ENCODE measurements around the gene CNTNAP5. TPM values are rescaled to one million over a fixed set of nuclear protein-coding genes. Genes with fewer than 3 reads are reported as not detected.

Gene CNTNAP5
- total RNA-seq, 1 experiment from 2014 or later, result not detected

- DNase-seq (ENCODE audit: extremely low read depth, low read depth), result no peak
Measured at GRCh38 chr2:124867247-124867646, 842.2 kb downstream of the CNTNAP5 start.

DNA sequence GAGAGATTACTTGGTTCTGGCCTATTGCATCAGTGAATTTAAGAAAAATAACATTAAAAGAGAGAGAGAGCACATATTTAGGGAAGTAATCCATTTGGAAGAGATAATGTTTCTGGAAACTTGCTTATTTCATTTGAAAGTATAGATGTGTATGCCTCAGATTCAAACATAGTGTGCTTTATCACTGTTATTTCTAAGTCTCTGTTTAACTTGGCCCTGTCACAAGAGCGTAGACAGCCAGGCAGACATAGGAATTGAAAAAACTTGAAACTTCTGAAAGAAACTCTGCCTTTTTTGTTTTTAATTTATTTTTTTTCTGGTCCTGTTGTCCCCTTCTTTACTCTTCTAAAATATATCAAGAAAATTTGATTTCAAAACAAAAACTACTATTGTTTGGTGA lies 849.1 kb downstream of the CNTNAP5 start:
- DNase-seq (ENCODE audit: extremely low read depth, low read depth), result no peak

GRCh38 chr2:124874676-124875075 lies 849.6 kb downstream of the CNTNAP5 start:
- DNase-seq (ENCODE audit: extremely low read depth, low read depth), result no peak

DNA sequence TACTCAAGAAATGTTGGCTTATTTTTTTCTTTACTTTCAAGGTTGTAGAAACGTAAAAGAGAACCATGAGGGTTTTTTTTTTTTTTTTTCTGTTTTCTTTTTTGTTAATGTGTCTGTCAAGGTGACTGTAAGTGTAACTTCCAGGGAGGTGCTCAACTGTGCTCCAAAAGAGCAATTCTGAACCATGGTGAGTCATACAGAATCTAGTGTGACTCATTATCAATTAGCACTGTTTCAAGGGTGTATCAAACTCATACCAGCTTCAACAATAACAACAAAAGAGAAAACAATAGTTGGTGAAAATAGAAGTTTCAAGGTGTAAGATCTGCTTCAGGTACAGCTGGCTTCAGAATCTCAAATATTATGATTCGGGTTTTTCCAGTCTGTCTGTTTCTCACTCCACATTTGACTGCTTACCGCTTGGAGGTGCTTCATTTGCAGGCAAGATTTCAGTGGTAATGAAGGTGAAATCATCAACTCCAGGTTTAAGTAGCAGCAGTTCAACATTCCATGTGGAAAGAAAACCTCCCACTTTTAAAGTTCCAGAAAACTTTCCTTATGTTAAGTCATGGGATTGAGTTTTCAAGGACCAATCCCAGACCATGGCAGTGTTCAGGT lies 850.6 kb downstream of the CNTNAP5 start:
- DNase-seq (ENCODE audit: extremely low read depth, low read depth), result no peak

DNA sequence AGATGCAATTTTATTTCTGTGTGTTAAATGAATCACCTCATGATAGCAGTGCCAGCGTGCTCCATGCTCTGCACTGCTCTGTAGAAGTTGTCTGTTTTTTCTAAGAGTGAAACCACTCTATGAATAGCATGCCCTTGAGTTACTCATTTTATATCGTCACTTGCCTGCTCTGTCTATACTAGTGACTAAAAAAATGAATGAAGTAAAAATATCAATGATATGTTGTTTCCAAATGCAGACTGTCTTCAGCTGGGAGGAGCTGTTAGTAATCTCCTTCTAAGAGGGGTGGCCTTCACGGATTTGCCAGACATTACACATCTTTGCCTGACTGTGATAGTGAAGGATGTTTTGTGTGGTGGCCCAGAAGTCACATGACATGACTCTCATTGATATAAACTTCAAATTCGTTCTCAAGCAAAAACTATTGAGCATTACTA lies 852.1 kb downstream of the CNTNAP5 start:
- DNase-seq (ENCODE audit: extremely low read depth, low read depth), result no peak

DNA sequence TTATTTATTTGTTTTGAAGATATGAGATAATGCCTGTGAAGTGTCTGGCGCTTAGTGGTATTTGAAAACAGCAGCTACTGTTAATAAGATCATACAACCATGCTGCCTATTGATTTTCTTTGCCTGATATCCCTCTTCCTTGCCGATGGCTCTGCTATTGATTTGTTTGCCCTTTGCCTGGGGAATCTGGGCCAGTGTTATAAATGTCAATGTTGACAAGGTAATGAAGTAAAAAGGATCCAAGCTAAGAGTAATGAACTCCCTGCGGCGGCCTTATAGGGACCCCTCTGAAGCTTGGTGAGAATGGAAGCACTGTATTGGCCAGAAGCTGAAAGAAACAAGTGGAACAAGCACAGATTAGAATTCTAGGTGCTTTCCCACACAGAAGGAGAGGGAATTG lies 854.6 kb downstream of the CNTNAP5 start:
- no peak for DNase-seq (ENCODE audit: extremely low read depth, low read depth)

DNA sequence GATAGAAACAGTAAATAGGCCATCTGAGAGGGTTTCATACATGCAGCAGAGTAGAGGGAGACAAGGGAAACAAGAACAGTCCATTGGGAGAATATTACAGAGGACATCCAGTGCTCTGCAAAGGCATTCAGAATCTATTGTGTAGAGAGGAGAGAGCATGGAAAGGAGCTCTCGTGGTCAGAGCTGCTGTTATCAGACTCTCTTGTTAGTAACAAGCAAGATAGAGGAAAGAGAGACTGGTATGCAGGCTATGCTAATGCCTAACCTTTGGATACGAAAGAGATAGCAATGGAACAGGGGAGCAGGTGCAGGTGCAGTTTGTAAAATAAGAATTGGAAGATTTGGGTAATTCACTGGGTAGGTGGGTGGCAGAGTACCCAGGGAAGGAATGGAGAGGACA lies 855.9 kb downstream of the CNTNAP5 start:
- DNase-seq (ENCODE audit: extremely low read depth, low read depth), result no peak

DNA sequence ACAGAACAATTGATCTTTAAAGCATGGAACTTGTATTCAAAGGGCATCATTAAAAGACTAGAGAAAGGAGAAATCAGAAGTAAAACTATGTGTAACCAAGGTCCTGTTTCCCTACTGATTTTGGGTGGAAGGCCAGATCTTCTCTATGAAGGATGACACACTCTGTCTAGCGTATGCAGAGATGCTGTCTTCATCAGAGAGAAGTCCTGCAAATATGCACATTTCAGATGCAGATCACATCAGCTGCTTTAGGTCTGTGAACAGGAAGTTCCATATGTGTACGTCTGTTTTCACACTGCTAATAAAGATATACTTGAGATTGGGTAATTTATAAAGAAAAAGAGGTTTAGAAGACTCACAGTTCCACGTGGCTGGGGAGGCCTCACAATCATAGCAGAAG lies 857.3 kb downstream of the CNTNAP5 start:
- DNase-seq (ENCODE audit: extremely low read depth, low read depth), result no peak

GRCh38 chr2:124883595-124883994 lies 858.5 kb downstream of the CNTNAP5 start:
- DNase-seq (ENCODE audit: extremely low read depth, low read depth), result no peak

GRCh38 chr2:124884315-124884714 lies 859.2 kb downstream of the CNTNAP5 start:
- DNase-seq (ENCODE audit: extremely low read depth, low read depth), result no peak

- no peak for DNase-seq (ENCODE audit: extremely low read depth, low read depth)
Measured at GRCh38 chr2:124886216-124886615, 861.1 kb downstream of the CNTNAP5 start.

DNA sequence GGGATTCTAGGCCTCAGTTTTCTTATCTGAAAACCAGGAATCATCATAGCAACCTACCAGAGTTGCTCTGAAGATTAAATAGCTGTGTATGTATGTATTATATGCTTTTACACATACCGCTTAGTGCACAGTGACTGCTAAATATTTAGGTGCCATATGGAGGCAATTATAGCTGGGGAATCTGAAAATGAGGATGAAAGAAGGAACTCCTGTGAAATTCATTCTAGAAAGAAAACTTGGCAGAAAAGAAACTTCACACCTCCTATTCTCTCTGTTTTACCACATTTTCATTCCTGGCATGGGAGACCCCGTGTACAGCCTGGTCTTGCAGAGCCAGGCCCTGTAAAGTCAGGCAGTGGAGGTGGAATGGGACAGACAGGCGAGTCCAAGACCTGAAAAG lies 862.4 kb downstream of the CNTNAP5 start:
- DNase-seq (ENCODE audit: extremely low read depth, low read depth), result no peak

DNA sequence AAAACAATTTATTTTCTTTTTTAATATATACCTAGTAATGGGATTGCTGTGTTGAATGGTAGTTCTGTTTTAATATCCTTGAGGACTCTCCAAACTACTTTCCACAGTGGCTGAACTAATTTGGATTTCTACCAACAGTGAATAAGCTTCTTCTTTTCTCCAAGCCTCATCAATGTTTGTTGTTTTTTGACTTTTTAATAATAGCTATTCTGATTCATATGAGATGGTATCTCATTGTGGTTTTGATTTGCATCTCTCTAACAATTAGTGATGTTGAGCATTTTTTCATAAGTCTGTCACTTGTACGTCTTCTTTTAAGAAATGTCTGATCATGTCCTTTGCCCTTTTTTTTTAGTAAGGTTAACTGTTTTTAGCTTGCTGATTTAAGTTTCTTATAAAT lies 863.3 kb downstream of the CNTNAP5 start:
- no peak for DNase-seq (ENCODE audit: extremely low read depth, low read depth)

DNA sequence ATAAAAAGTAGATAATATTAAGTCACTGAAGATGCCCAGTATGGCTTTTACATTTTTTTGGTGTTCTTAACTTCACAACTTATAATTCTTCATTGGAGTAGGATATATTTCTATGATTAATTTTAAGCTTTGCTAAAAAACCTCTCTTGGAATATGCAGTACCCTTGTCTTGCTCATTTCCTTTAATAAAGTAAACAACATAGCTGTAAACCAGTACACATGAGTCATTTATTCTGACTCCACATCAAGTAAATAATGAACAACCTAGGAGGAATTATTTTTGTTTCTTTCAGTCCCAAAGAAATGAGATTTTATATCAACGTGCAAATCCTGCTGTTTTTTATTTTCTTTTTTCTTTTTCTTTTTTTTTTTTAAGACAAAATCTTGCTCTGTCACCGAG lies 869.1 kb downstream of the CNTNAP5 start:
- DNase-seq (ENCODE audit: extremely low read depth, low read depth), result no peak

DNA sequence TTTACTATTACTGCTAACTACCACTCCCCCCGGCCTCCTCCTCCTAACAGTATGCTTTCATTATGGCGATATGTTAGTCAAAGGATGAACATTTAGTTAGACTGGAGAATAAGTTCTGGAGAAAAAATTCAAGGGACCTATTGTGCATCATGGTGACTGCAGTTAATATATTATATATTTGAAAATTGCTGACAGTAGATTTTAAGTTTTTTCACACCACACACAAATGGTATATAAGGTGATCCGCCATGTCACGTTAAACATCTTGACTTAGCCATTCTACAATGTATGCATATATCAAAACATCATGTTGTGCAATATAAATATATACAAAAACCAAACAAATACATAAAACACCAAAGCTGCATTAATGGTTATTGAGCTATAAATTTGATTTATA lies 873.7 kb downstream of the CNTNAP5 start:
- DNase-seq (ENCODE audit: extremely low read depth, low read depth), result no peak

- DNase-seq (ENCODE audit: extremely low read depth, low read depth), result no peak
Measured at GRCh38 chr2:124908411-124908810, 883.3 kb downstream of the CNTNAP5 start.

- no peak for DNase-seq (ENCODE audit: extremely low read depth, low read depth)
Measured at GRCh38 chr2:124911560-124911959, 886.5 kb downstream of the CNTNAP5 start.

- no peak for DNase-seq (ENCODE audit: extremely low read depth, low read depth)
Measured at GRCh38 chr2:124913868-124914267, 888.8 kb downstream of the CNTNAP5 start.

GRCh38 chr2:124915567-124915966 lies 890.5 kb downstream of the CNTNAP5 start:
- no peak for DNase-seq (ENCODE audit: extremely low read depth, low read depth)

- DNase-seq (ENCODE audit: extremely low read depth, low read depth), result no peak
Measured at GRCh38 chr2:124919296-124919695, 894.2 kb downstream of the CNTNAP5 start.

DNA sequence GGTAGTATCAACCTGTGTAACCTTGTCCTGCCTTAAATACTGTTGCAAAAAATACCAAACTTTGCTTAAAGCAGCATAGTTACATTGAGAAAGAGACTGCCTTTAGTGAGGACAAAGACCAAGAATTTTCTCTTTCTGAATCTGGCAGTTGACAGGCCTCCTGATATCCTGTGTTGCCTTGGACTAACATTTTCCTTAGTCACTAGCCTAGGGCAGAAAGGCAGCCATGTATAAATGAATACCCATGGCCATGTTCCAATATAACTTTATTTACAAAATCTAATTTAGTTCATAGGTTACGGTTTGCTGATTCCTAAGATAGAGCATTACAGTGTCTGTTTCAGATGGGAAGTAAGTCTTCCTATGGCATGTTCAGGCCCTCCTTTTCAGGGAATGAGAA lies 895.4 kb downstream of the CNTNAP5 start:
- no peak for DNase-seq (ENCODE audit: extremely low read depth, low read depth)

- no peak for DNase-seq (ENCODE audit: extremely low read depth, low read depth)
Measured at GRCh38 chr2:124921191-124921590, 896.1 kb downstream of the CNTNAP5 start.

DNA sequence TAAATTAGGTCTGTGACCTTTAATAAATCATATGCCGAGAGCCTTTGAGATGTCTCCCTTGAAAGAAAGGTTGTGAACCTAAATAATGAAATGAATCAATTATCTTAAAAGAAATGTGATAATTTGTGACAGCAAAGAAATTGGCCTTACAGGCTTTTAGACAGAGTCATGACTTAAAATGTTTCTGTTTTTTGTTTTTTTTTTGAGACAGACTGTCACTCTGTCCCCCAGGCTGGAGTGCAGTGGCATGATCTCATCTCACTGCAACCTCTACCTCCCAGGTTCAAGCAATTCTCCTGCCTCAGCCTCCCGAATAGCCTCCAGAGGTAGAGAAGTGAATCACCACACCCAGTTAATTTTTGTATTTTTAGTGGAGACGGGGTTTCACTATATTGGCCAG lies 898.0 kb downstream of the CNTNAP5 start:
- no peak for DNase-seq (ENCODE audit: extremely low read depth, low read depth)

Data from NCI-H460 (cell line).